ENCODE results near the gene NTSR2. TPM values are rescaled to one million over a fixed set of nuclear protein-coding genes. Genes with fewer than 3 reads are reported as not detected.

Gene NTSR2
- total and polyA plus RNA-seq, 2 of the 8 experiments (the other 6 are each of a cell fraction or from before 2014, with no cell fraction given) = 0.05 TPM; not detected in 1

DNA sequence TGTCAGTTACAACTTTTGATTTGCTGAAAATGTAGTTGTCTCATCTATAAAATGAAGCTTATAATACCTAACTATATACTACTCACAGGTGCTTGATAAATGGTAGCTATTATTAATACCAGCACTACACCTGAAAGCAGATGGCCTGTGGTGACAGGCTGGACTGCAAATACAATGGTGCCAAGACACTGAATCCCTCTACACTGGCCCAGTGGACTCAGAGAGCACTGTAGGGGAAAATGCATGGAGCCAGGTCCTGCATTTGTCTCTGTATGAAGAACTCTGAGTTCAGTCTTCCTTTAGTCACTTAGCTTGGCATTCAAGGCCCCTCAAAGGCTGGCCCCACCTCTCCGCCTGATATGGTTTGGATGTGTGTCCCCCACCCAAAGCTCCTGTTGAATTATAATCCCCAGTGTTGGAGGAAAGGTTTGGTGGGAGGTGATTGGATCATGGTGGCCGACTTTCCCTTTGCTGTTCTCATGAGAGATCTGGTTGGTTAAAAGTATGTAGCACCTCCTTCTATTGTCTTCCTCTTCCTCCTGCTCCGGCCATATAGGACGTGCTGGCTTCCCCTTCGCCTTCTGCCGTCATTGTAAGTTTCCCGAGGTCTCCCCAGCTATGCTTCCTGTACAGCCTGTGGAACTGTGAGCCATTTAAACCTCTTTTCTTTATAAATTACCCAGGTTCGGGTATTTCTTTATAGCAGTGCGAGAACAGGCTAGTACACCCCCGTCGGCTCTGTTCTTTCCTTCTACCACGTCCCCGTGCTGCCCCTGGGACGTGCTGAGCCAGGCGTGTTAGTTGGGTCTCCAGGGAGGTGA lies 11.1 kb upstream of the NTSR2 start:
- no peak overlapping the region for H3K9ac ChIP-seq (replicated peaks in 1 of 4; ENCODE audit: extremely low read depth in 1 of 4, low read depth in 3 of 4, low read length in 3 of 4)
- H3K23me2 ChIP-seq (ENCODE audit: low read depth, low read length) = no peaks in the 10 kb centered on the region
- WGBS, 2 experiments (ENCODE audit: extremely low coverage in 1 of 2, insufficient coverage in 1 of 2, insufficient read length in 1 of 2, insufficient replicate concordance in 2 of 2, low coverage in 1 of 2, low lambda C conversion rate in 2 of 2, missing lambda C conversion rate in 1 of 2) = 92% methylated on average over 15 of the region's 15 CpGs; no CpG with 5 or more reads in 1 of the 2 experiments
- FAIRE-seq (no peak), DNase-seq (ENCODE audit: low read depth in 1 of 2, low spot score in 2 of 2) (no peak)
- no peak overlapping the region for H3K23ac ChIP-seq (ENCODE audit: insufficient read length)
- peaks cover 3 to 18% (median 10%) of the 10 kb centered on the region in 4 experiments; a peak in 6 of 7 replicates for H3K4me1 ChIP-seq (replicated peaks in 1 of 4; ENCODE audit: control insufficient read depth in 3 of 4, insufficient read depth in 4 of 4, low read length in 3 of 4)
- no peak overlapping the region for H3K56ac ChIP-seq (replicated peaks; ENCODE audit: insufficient read length, low read depth, low read length)
- H3K4me3 ChIP-seq (ENCODE audit: extremely low read depth in 1 of 4, insufficient read depth in 2 of 4, low read depth in 3 of 4, low read length in 4 of 4) = no peak overlapping the region
- no peak overlapping the region for H2BK12ac ChIP-seq (ENCODE audit: low read depth, low read length)
- no peak overlapping the region for H2AK5ac ChIP-seq (ENCODE audit: low read depth, low read length)
- H4K91ac ChIP-seq (replicated peaks; ENCODE audit: insufficient read length, low read length) = no peak overlapping the region
- no peaks in the 10 kb centered on the region for H3K79me1 ChIP-seq (ENCODE audit: low read depth, low read length)
- POLR2A ChIA-PET (ENCODE audit: partially characterized antibody) = interaction anchor here (1.7 kb wide), 1 partner anchor 11 kb away, joined by 3 read pairs; the partner anchor contains the start of gene NTSR2
- H4K5ac ChIP-seq (ENCODE audit: insufficient read length, low read depth, low read length) = no peak overlapping the region
- no peak for TF ChIP-seq CHD1 (IDR thresholded peaks at IDR 0.05; ENCODE audit: low read depth, low read length)
- H2BK15ac ChIP-seq (ENCODE audit: low read length) = no peak overlapping the region
- no peaks in the 10 kb centered on the region for H4K20me1 ChIP-seq (replicated peaks in 1 of 2; ENCODE audit: control insufficient read depth in 1 of 2, insufficient read depth in 2 of 2, low read length in 2 of 2)
- H2AFZ ChIP-seq (ENCODE audit: low read length) = no peak overlapping the region
- H4K8ac ChIP-seq (ENCODE audit: extremely low read depth, insufficient read depth, low read length) = no peak overlapping the region
- no peak overlapping the region for H3K14ac ChIP-seq (ENCODE audit: insufficient read length)
- no peak overlapping the region for H3K4ac ChIP-seq (replicated peaks; ENCODE audit: insufficient read length, low read depth, low read length)
- no peaks in the 10 kb centered on the region for H3K36me3 ChIP-seq (ENCODE audit: control insufficient read depth in 2 of 4, insufficient read depth in 4 of 4, low read length in 3 of 4)
- CTCF ChIA-PET (ENCODE audit: partially characterized antibody) = interaction anchor here (0.5 to 8.1 kb wide), 38 partner anchors 8 to 557 kb away, joined by 3 to 91 read pairs (median 4); partner anchors contain the start of gene NTSR2
- no peak overlapping the region for H2BK20ac ChIP-seq (ENCODE audit: low read length)
- no peak overlapping the region for H3K4me2 ChIP-seq (ENCODE audit: insufficient read depth in 1 of 2, low read depth in 2 of 2, low read length in 2 of 2)
- no peak overlapping the region; the same call in 1 of the 2 replicates for H2BK5ac ChIP-seq (ENCODE audit: low read depth, low read length)
- no peak overlapping the region for H3K27ac ChIP-seq (ENCODE audit: low read depth, low read length)
- no peaks in the 10 kb centered on the region for H3K27me3 ChIP-seq (replicated peaks in 1 of 4; ENCODE audit: control insufficient read depth in 3 of 4, extremely low read depth in 1 of 4, insufficient read depth in 3 of 4, low read length in 3 of 4)
- H3K9me3 ChIP-seq (ENCODE audit: insufficient read depth in 2 of 2, low read depth in 1 of 2, low read length in 1 of 2) = no peaks in the 10 kb centered on the region
- no peak overlapping the region for H2BK120ac ChIP-seq (replicated peaks; ENCODE audit: low read depth, low read length)
- no peaks in the 10 kb centered on the region for H3K79me2 ChIP-seq (ENCODE audit: control insufficient read depth in 1 of 2, insufficient read depth in 2 of 2, low read length in 2 of 2)
- H3K18ac ChIP-seq (ENCODE audit: extremely low read depth, low read length) = no peak overlapping the region
